Testis (tissue), 2 donors: ENCODE data around the gene F13B.

Source experiments
- CTCF ChIP-seq, 3 experiments: fragments of 450-650 bp in 2 of 3; fragments of 200-600 bp in 1 of 3; sonication (generic) in 1 of 3; IDR thresholded peaks; one replicate each; pipeline ENCODE4 v1.5.1; 2016 to 2019; ENCODE audit warnings: antibody characterized with exemption in 3 of 3, mild to moderate bottlenecking in 2 of 3, moderate library complexity in 1 of 3
- POLR2A ChIP-seq: fragments of 450-650 bp; IDR thresholded peaks from one replicate; pipeline ENCODE4 v1.6.1; 2017; ENCODE audit warnings: antibody characterized with exemption, mild to moderate bottlenecking, moderate library complexity

- TF ChIP-seq CTCF (IDR thresholded peaks at IDR 0.05) (no peak), POLR2A (no peak)
Observed at GRCh38 chr1:197008861-197009260, 58.2 kb downstream of the F13B start.
